Measurements from ENCODE around the gene ANKRD6. TPM values are rescaled to one million over a fixed set of nuclear protein-coding genes. Genes with fewer than 3 reads are reported as not detected.

The ANKRD6 gene
- total RNA-seq, 1 experiment from 2014 or later: 5.6 TPM

GRCh38 chr6:89675949-89676748 is 243.2 kb downstream of the ANKRD6 start:
- H3K23me2 ChIP-seq (ENCODE audit: insufficient read length, low read depth, low read length, poor library complexity, severe bottlenecking): no peaks in the 10 kb centered on the region
- H2BK15ac ChIP-seq (ENCODE audit: low read depth, low read length): no peak overlapping the region
- H4K91ac ChIP-seq (ENCODE audit: insufficient read length, low read depth, low read length): no peak overlapping the region
- no peak overlapping the region for H3K56ac ChIP-seq (ENCODE audit: insufficient read length, low read depth, low read length)
- no peak overlapping the region for H3K9ac ChIP-seq (ENCODE audit: extremely low read depth, insufficient read length, low read length)
- peaks cover 35 to 36% of the 10 kb centered on the region in 2 experiments for H3K4me1 Mint-ChIP-seq
- H3K14ac ChIP-seq (ENCODE audit: insufficient read depth, low read length): no peak overlapping the region
- TF ChIP-seq CTCF (conservative IDR thresholded peaks at IDR 0.05): no peak
- no peak overlapping the region for H3K23ac ChIP-seq (ENCODE audit: insufficient read length, low read depth, low read length)
- no peak overlapping the region for H2BK120ac ChIP-seq (ENCODE audit: low read depth, low read length, poor library complexity, severe bottlenecking)
- H3K79me1 ChIP-seq (ENCODE audit: insufficient read depth, low read depth, low read length, poor library complexity, severe bottlenecking): no peaks in the 10 kb centered on the region
- no peaks in the 10 kb centered on the region for H3K9me3 ChIP-seq (ENCODE audit: control insufficient read depth, low read depth, low read length)
- no peak overlapping the region for H3K4me2 ChIP-seq (ENCODE audit: insufficient read depth, insufficient read length, low read length)
- H4K20me1 ChIP-seq (ENCODE audit: control insufficient read depth, insufficient read depth, insufficient read length): no peaks in the 10 kb centered on the region
- no peaks in the 10 kb centered on the region for H3K79me2 ChIP-seq (ENCODE audit: insufficient read depth, low read length)
- H3K27me3 ChIP-seq (ENCODE audit: insufficient read depth, low read length): no peaks in the 10 kb centered on the region
- H3K27ac ChIP-seq (ENCODE audit: insufficient read length, low read depth, low read length): no peak overlapping the region
- no peak overlapping the region for H3T11ph ChIP-seq (ENCODE audit: low read length)
- no peaks in the 10 kb centered on the region for H3K27me3 Mint-ChIP-seq (ENCODE audit: low read depth)
- WGBS (ENCODE audit: extremely low coverage, insufficient read length, low lambda C conversion rate): no CpG with 5 or more reads among the region's 7 CpGs
- H2AK5ac ChIP-seq (ENCODE audit: insufficient read length, low read length): no peak overlapping the region
- H3K4me3 Mint-ChIP-seq: no peak overlapping the region
- H3K4me1 ChIP-seq (ENCODE audit: insufficient read depth, low read length): peaks cover 13% of the 10 kb centered on the region
- no peaks in the 10 kb centered on the region for H3K9me3 Mint-ChIP-seq
- H2BK20ac ChIP-seq (ENCODE audit: low read depth, low read length, poor library complexity, severe bottlenecking): no peak overlapping the region
- no peak overlapping the region for H3K18ac ChIP-seq (ENCODE audit: insufficient read length, low read depth, low read length)
- H2BK12ac ChIP-seq (ENCODE audit: insufficient read length, low read depth, low read length): no peak overlapping the region
- DNase-seq: no peak
- H2BK5ac ChIP-seq (ENCODE audit: insufficient read length, low read length): no peak overlapping the region
- no peak overlapping the region for H2AFZ ChIP-seq (ENCODE audit: low read length)
- H3K4ac ChIP-seq (ENCODE audit: low read depth, low read length): no peak overlapping the region
- peaks cover 72 to 89% (median 80%) of the 10 kb centered on the region in 3 experiments for H3K36me3 Mint-ChIP-seq (ENCODE audit: insufficient read depth in 1 of 3, low read depth in 3 of 3)
- H4K8ac ChIP-seq (replicated peaks; ENCODE audit: insufficient read length, low read depth, low read length): no peak overlapping the region
- H4K5ac ChIP-seq (ENCODE audit: insufficient read length, low read depth, low read length): no peak overlapping the region
- peak overlapping the region; percentile 36 to 93 (median 70); a peak in 4 of 7 replicates for H3K27ac Mint-ChIP-seq
